Panc1 (cell line): Measurements from ENCODE around the gene CPSF6.

Source experiments
- SIN3A ChIP-seq: IDR thresholded peaks from 2 replicates; pipeline ENCODE4 v1.6.1; 2012; ENCODE audit warnings: low read depth, mild to moderate bottlenecking, low read length, moderate library complexity, borderline replicate concordance; ENCODE audit not compliant: insufficient read depth
- TF ChIP-seq, protein P1 (sequence below): fragments of 450-650 bp; IDR thresholded peaks from 2 replicates; pipeline ENCODE4 v1.5.1; 2017; ENCODE audit warnings: mild to moderate bottlenecking

DNA sequence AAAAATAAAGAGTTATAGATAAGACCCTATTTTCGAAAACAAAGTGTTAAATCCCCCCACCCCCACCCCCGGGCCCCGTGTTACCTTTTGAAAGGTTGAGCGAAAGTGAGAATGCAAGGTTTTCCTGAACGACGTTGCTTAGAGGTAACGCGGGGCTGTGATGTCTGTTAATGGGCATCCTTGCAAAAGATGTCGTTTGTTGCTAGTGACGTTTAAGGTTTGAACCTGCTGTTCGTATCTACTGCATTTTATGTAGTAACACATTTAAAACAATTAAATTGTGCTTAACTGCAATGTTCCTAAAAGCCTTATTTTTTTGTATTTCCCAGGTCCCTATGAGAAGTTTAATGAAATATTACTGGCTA, 1.2 kb downstream of the CPSF6 start:
- TF ChIP-seq, protein P1, sequence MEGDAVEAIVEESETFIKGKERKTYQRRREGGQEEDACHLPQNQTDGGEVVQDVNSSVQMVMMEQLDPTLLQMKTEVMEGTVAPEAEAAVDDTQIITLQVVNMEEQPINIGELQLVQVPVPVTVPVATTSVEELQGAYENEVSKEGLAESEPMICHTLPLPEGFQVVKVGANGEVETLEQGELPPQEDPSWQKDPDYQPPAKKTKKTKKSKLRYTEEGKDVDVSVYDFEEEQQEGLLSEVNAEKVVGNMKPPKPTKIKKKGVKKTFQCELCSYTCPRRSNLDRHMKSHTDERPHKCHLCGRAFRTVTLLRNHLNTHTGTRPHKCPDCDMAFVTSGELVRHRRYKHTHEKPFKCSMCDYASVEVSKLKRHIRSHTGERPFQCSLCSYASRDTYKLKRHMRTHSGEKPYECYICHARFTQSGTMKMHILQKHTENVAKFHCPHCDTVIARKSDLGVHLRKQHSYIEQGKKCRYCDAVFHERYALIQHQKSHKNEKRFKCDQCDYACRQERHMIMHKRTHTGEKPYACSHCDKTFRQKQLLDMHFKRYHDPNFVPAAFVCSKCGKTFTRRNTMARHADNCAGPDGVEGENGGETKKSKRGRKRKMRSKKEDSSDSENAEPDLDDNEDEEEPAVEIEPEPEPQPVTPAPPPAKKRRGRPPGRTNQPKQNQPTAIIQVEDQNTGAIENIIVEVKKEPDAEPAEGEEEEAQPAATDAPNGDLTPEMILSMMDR = no peak
- no peak for TF ChIP-seq SIN3A
